Endometrial microvascular endothelial cells (primary cell): ENCODE data around the gene KLK15. TPM values are rescaled to one million over a fixed set of nuclear protein-coding genes. Genes with fewer than 3 reads are reported as not detected.

Experiments used
- in situ Hi-C: cut with HindIII; loops from 2 replicates; pipeline ENCODE4 v1.10.0; 2017; ENCODE audit warnings: low sequenced_read_pairs, low pct_unique_long_range_greater_than_20kb; ENCODE audit errors: inconsistent ontology term
- total RNA-seq: library from RNA; depleted of rRNA; stranded (reverse); fragments of >200 nt; gene quantifications from one replicate; pipeline ENCODE4 v1.2.3, GENCODE V29; 2015; ENCODE audit errors: inconsistent ontology term

Gene KLK15
- total RNA-seq, 1 donor from 2014 or later = not detected

DNA sequence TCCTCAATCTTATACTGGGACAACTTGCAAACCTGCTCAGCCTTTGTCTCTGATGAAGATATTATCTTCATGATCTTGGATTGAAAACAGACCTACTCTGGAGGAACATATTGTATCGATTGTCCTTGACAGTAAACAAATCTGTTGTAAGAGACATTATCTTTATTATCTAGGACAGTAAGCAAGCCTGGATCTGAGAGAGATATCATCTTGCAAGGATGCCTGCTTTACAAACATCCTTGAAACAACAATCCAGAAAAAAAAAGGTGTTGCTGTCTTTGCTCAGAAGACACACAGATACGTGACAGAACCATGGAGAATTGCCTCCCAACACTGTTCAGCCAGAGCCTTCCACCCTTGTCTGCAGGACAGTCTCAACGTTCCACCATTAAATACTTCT lies 17.4 kb upstream of the KLK15 start:
- in situ Hi-C loops = no loop called here

DNA sequence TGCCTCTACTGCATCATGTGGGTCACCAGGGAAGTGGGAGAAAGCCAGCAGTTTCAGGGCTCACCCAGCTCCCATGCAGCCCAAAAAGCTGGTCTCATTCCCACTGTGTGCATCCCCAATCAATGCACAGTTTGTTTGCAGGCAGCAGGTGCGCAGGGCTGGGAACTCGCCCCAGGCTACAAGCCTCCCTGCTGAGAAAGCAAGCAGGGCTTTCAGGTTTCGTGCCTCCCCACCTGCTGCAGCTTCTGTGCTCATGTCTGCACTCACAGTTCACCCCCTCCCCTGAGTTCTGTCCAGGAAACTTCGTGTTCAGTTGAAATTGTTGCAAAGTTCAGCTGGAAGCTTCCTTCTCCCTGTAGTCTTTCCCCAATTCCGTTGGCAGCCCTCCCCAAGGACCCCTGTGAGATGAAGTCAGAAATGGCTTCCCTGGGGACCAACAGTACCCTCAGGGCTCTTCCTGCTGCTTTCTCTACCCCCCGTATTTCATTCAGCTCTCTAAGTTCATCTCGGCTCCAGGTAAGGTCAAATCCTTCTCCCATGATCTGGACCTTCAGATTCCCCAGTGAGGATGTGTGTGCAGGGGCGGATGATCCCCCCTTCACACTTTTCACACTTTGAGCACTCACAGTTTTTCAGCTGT lies 11.0 kb upstream of the KLK15 start:
- in situ Hi-C loops = no loop called here

DNA sequence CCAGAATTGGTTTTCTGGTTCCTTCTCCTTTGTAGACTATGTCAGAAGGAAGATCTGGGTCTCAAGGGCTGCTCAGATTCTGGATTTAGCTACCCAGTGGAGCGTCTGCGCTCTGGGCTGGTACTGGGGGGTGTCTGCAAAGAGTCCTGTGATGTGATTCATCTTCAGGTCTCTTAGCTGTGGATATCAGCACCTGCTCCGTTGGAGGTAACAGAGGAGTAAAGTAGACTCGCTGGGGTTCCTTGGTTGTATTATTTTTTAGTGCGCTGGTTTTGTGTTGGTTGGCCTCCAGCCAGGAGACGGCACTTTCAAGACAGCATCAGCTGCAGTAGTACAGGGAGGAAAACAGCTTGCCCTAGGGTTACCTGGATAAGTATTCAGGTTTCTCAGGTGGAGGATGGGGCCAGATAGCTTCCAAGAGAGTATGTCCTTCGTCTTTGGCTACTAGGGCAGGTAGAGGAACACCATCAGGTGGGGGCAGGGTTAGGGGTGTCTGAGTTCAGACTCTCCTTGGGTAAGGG lies 10.4 kb upstream of the KLK15 start:
- in situ Hi-C loops = no loop called here

DNA sequence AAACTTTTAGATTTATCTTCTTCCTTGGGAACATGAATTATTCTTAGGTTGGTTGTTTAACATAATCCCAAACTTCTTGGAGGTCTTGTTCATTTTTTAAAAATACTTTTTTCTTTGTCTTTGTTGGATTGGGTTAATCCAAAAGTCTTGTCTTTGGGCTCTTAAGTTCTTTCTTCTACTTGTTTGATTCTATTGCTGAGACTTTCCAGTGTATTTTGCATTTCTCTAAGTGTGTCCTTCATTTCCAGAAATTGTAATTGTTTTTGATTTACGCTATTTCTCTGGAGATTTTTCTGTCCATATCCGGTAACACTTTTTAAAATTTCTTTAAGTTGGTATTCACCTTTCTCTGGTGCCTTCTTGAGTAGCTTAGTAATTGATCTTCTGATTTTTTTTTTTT lies 9.8 kb upstream of the KLK15 start:
- in situ Hi-C loops = no loop called here

DNA sequence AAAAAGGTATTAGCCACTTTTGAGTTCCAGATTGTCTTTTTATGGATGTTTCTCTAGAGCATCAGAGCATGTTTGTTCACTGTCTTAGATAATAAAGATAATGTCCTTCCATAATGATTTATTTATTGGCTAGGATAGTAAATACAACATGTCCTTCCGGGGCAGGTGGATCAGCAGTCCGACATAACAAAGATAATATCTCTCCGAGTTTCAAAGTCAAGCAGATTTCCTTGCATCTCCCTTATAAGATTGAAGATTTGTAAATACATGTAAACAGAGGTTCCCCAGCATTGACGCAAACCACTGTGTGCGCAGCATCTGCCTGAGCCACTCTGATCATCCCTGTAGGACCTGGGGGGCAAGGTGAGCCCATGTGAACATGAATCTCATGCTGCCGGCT lies 8.8 kb upstream of the KLK15 start:
- in situ Hi-C loops = no loop called here

DNA sequence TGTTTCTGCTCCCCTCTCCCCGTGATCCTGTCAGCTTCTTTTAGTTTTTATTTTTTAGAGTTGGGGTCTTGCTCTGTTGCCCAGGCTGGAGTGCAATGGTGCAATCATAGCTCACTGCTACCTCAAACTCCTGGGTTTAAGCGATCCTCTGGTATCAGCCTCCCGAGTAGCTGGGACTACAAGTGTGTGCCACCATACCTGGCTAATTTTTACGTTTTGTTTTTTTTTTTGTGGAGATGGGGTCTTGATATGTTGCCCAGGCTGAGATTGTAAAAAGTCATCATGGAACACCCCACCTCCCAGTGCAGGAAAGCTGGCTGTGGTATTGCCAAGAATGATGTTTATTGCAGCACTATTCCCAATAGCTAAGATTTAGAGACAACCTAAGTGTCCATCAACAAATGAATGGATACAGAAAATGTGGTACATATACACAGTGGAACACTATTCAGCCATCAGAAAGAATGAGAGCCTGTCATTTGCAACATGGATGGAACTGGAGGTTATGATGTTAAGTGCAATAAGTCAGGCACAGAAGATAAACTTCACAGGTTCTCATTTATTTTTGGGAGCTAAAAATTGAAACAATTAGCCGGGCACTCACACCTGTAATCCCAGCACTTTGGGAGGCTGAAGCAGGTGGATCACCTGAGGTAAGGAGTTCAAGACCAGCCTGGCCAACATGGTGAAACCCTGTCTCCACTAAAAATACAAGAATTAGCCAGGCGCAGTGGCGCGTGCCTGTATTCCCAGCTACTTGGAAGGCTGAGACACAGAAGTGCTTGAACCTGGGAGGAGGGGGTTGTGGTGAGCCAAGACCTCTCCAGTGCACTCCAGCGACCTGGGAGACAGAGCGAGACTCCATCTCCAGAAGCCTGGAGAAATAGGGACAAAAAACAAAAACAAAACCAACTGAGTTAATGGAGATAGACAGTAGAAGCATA lies 6.6 kb upstream of the KLK15 start:
- in situ Hi-C loops = no loop called here

DNA sequence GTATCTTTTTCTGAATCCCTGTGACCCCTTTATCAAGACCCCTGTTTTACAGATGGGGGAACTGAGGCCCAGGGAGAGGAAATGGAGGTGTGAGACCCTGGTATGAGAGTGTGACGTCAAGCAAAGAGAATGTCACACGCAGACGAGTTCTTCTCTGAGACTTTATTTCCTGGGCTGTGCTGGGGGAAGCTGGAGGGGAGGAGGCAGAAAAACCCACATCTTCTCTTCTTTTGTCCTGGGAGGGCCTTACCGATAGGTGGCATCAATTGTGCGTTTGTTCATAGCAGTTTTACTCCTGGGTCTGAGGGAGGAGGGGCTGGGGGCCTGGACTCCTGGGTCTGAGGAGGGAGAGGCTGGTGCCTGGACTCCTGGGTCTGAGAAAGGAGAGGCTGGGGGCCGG lies 4.9 kb upstream of the KLK15 start:
- in situ Hi-C loops = no loop called here

DNA sequence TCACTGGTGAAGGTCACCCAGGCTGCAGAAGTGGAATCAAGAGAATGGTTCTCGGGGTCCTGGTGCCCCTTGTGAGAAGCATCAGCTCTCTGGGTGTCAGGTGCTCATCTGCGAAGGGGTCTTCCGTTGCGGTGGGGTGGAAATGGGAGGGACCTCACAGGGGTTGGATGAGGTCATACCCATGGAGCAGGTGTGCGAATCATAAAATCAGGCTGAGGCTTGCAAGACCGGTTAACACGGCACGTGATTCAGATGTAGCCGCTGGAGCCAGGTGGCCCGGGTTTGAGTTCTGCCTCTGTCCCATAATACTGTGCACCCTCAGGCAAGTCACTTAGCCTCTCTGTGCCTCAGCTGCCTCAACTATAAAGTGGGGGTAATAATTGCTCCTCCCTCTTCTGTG lies 3.9 kb upstream of the KLK15 start:
- in situ Hi-C loops = no loop called here

DNA sequence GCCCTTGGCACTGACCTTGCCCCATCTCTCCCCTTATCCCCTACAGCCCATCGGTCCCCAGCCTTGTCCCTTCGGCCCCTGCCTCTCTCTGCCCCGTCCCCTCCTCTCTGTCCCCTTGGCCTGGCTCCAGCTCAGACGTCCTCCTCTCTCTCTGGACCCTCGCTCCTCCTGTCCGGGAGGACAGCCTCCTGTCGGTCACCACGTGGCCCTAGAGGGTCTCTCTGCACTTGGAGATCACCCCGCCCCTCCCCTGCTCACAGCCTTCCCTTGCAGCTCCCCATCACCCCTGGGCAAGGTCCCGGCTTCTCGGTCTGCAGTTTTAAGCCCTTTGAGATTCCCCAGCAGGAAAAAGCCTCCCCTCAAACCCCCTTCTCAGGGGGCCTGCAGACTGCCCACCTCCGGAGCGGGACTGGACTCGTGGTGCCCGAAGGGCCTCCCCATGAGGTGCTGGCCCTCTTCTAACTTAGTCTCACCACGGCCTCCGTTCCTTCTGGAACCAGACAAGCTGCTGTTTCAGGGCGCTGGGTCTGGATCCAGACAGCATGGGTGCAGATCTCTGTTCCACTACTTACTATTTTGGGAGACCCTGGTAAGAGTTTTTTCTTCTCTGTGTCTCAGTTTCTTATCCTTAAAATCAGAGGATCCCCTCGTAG lies 3.3 kb upstream of the KLK15 start:
- in situ Hi-C loops = no loop called here

DNA sequence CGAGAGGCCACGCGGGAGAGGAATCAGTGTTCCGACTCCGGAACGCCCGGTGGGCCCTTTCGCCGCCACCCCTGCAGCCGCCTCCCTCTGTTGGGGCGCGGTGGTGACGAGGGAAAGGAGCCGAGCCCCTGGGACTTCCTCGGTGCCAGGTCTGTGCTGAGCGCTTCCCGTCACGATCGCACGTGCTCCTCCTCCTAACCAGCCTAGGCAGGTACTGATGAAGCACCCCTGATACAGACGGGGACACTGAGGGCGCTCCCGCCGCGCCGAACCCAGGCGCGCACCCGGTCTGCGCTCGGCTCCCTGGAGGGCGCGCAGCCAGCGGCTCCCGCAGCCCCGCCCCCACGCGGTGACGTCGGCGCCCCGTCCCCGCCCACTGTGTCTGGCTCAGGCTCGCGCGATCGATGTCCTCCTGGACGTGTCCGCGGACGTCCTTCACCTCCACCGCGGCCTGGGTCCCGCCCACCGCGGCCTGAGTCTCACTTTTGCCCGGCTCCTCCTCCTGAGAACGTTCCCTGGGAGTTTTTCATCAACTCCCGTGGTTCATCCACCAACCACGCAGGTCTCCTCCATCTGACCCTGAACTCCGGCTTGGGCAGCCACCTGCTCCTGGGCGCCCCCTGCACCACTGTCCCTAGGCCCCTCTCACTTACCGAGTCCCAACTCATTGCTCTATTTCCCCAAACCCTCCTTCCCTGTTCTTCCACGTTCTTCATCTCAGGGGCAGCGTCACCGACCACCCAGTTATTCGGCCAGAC lies 2.6 kb upstream of the KLK15 start:
- in situ Hi-C loops = no loop called here

DNA sequence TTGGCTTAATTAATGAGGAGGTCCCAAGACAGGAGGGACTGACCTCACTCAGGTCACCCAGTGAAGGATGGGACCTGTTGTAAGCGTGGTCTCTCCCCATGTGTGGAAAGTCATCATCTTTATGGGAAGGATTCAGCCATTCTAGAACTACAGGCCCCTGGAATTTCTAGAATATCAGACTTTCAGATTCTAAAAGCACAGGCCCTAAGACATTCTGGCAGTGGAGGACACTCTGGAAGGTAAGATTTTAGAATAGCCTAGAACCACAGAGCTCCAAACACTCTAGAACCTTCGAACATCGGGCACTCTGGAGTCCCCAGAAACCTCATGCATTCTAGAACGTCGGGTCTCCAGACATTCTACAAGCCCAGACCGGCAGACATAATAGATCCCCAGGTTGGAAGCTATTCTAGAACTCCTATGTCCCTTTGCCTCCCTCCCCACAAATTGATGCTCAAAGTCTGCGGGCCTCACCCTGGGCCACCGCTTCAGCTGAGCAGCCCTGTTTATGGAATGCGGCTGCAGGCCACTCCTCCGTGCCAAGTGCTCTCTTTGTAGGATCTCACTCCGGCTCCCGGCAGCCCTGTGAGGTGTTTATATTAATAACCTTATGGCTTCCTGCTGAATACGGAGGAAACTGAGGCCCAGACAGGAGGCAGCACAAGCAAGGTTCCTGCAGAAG lies 1.9 kb upstream of the KLK15 start:
- in situ Hi-C loops = no loop called here

DNA sequence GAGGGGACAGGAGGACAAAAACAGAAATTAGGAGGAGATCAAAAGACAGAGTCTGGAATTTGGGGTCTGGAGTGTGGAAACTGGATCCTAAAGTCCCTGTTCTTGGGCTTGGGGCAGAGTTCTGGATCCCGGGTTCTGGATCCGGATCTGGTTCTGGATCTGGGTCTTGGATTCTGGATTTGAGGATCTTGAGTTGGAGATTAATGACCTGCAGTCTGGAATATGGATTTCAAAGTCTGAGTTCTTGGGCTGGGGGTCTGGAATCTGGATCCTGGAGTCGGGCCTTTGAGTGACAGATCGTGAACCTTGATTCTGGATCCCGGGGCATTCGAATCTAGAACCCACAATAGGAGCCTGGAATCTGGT lies 411 bp upstream of the KLK15 start:
- in situ Hi-C loops = no loop called here

DNA sequence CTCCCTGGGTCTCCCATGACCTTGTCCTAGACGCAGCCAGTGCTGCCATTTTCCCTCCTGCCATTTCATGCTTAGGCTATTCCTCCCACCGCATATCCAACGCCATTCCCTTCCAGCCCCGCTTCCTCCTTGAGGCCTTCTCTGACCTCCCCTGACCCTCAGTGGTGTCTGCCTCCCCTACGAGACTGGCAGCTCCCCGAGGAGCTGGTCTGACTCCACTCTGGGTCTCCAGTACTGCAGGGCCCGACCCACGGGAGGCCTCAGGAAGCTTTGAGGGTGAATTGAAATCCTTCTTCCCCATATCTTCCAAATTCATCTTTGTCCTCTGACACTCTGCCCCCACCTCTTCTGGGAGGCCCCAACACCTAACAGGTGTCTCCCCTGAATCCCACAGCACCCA lies 708 bp downstream of the KLK15 start:
- in situ Hi-C loops = no loop called here

DNA sequence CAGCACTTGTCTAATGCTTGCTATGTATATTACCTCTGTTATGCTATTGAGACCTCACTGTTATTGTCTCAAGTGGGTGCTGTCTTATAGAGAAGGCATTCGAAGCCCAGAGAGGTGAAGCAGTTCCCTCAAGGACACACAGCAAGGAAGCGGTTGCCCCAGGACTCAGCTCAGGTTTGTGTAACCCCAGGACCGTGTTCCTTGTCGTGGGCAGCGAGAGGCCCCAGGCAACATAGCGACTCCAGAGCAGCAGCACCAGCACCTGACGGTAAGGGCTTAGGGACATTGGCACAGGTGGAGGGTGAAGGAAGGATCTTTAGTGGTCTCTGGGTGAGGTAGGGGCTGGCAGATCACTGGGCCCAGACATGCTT lies 2.4 kb downstream of the KLK15 start:
- in situ Hi-C loops = no loop called here

DNA sequence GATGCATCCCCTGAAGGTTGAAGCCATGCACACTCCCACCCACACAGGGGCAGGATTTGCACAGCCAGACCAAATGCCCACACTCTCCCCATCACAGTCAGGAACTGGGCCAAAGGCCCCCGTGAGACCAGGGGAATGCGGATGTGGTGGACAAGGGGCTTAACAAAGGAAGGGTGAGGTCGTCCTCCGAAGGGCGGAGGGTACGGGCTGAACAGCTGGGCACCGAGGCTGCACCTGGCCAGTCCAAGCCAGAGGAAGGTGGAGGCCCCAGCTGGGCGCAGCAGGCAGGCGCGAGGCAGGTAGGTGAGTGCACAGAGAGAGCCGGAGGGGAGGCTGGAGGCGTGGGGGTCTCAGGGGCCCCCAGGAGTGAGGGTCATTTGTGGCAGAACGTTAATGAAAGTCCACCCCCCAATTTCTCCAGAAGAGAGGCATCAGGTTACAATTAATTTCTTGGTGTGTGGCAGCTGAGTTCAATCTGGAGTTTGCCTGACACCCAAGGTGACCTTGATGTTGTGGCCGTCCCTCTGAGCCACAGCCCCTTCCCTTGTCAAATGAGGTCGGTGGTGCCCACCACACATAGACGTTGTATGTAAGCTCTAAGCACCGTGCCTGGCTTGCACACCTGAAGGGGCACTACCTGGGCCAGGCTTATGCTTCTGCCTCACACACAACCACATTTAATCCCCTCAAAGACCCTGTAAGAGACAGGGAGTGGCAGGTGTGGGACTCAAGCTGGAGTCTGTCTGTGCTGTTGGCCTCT lies 2.9 kb downstream of the KLK15 start:
- in situ Hi-C loops = no loop called here

DNA sequence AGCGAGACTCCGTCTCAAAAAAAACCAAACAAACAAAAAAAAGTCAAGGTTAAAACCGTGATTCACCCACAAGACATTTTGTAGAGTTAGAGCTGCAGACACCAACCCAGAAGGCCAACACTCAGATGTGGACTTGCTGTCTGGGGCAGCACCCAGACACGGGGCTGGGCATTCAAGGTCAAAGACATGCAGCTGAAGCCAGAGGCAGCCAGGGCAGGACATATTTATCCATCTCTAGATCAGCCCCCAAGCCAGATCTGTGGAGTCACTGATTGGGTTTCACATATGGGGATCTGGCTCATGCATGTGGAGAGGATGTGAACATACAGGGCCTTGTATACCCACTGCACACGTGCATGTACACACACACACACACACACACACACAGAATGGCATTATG lies 3.6 kb downstream of the KLK15 start:
- in situ Hi-C loops = no loop called here

DNA sequence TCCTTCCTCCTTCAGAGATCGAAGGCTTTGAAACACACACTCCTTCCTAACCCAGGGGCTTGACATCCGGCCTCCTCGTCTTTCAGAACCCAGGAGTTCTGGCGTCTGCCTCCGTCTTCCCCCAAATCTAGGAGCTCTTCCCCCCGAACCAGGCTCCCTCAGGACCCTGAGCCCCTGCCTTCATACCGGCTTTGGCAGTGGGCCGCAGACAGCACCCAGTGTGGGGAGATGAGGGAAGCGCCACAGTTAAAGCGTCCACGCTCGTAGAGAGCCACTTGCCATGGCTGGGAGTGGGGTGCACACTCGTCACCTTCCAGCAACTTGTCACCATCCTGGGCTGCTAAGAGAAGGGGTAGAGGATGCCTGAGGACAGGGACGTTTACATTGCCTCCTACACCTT lies 5.9 kb downstream of the KLK15 start:
- in situ Hi-C loops = no loop called here
